HL-60 (cell line): ENCODE results near the gene MAGED2.

ENCODE experiments used
- CTCF ChIP-seq: IDR thresholded peaks from one replicate; pipeline ENCODE4 v1.5.1; 2011; ENCODE audit warnings: low read length, control low read depth, inconsistent platforms; ENCODE audit not compliant: insufficient read depth
- GABPA ChIP-seq: IDR thresholded peaks from 2 replicates; pipeline ENCODE4 v1.6.1; 2012; ENCODE audit warnings: low read depth
- POLR2AphosphoS5 ChIP-seq: IDR thresholded peaks from 2 replicates; pipeline ENCODE4 v1.6.1; 2012; ENCODE audit warnings: low read depth
- SPI1 ChIP-seq: IDR thresholded peaks from 2 replicates; pipeline ENCODE4 v1.6.1; 2012; ENCODE audit warnings: low read depth, mild to moderate bottlenecking, borderline replicate concordance
- TF ChIP-seq, protein P1 (sequence below): IDR thresholded peaks from 2 replicates; pipeline ENCODE4 v1.6.1; 2012; ENCODE audit warnings: low read depth; ENCODE audit not compliant: insufficient replicate concordance

GRCh38 chrX:54838583-54838982 is 31.0 kb downstream of the MAGED2 start:
- TF ChIP-seq CTCF (no peak), SPI1 (no peak), POLR2AphosphoS5 (no peak), GABPA (no peak)
- TF ChIP-seq, protein P1, sequence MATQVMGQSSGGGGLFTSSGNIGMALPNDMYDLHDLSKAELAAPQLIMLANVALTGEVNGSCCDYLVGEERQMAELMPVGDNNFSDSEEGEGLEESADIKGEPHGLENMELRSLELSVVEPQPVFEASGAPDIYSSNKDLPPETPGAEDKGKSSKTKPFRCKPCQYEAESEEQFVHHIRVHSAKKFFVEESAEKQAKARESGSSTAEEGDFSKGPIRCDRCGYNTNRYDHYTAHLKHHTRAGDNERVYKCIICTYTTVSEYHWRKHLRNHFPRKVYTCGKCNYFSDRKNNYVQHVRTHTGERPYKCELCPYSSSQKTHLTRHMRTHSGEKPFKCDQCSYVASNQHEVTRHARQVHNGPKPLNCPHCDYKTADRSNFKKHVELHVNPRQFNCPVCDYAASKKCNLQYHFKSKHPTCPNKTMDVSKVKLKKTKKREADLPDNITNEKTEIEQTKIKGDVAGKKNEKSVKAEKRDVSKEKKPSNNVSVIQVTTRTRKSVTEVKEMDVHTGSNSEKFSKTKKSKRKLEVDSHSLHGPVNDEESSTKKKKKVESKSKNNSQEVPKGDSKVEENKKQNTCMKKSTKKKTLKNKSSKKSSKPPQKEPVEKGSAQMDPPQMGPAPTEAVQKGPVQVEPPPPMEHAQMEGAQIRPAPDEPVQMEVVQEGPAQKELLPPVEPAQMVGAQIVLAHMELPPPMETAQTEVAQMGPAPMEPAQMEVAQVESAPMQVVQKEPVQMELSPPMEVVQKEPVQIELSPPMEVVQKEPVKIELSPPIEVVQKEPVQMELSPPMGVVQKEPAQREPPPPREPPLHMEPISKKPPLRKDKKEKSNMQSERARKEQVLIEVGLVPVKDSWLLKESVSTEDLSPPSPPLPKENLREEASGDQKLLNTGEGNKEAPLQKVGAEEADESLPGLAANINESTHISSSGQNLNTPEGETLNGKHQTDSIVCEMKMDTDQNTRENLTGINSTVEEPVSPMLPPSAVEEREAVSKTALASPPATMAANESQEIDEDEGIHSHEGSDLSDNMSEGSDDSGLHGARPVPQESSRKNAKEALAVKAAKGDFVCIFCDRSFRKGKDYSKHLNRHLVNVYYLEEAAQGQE: no peak
